Measurements from ENCODE around the gene SIPA1L3. TPM values are rescaled to one million over a fixed set of nuclear protein-coding genes. Genes with fewer than 3 reads are reported as not detected.

The SIPA1L3 gene
- total and polyA plus RNA-seq, 2 of the 13 experiments (the other 11 are each of a cell fraction or from before 2014, with no cell fraction given), result 5.5 to 7.7 TPM

DNA sequence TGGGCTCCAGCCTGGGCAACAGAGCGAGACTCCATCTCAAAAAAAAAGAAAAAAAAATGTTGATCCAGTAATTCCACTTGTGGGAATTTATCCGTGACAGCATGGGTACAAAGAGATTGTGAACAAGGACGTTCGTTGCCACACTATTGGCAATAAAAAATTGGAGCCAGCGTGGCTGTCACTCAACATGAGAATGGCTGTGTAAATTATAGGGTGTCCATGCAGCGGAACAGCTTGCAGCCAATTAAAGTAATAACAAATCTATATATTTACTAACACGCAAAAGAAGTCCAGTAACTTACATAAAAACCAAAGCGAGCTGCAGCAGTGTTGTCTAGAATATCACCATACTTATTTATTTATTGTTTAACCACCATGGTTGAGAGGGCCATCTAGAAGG, 297.7 kb downstream of the SIPA1L3 start:
- Histone ChIP-seq H2AFZ (ENCODE audit: low read length) (no peak overlapping the region), H3K4me3 (replicated peaks in 1 of 3; ENCODE audit: insufficient read depth in 1 of 3, low read depth in 2 of 3, low read length in 3 of 3) (no peak overlapping the region), H4K20me1 (ENCODE audit: insufficient read depth, low read length) (no peaks in the 10 kb centered on the region), H3K4me1 (ENCODE audit: insufficient read depth, low read length) (no peaks in the 10 kb centered on the region), H3K27ac (ENCODE audit: extremely low read length, insufficient read depth, low read length) (no peak overlapping the region), H3K36me3 (replicated peaks in 1 of 2; ENCODE audit: control insufficient read depth in 1 of 2, insufficient read depth in 2 of 2, low read length in 2 of 2) (no peaks in the 10 kb centered on the region; a peak in 2 of 5 replicates), H3K9ac (ENCODE audit: insufficient read depth, low read depth, low read length) (no peak overlapping the region), H3K9me3 (ENCODE audit: low read length) (no peaks in the 10 kb centered on the region), H3K4me2 (ENCODE audit: low read depth, low read length) (no peak overlapping the region), H3K27me3 (ENCODE audit: control insufficient read depth in 1 of 2, insufficient read depth in 2 of 2, low read length in 2 of 2) (no peaks in the 10 kb centered on the region), H3K79me2 (ENCODE audit: insufficient read depth, low read length) (no peaks in the 10 kb centered on the region)
- ATAC-seq, result no peak
- ChIA-PET POLR2A (no interaction called here), CTCF (ENCODE audit: low intra/inter-chr PET ratio, low total read pairs) (no interaction called here)
- no peak for DNase-seq (ENCODE audit: low spot score)
- 98% methylated on average over 8 of the region's 8 CpGs for WGBS (ENCODE audit: low lambda C conversion rate)
- TF ChIP-seq ZNF598 (CRISPR knock-in tag; IDR thresholded peaks at IDR 0.05; ENCODE audit: borderline replicate concordance), result no peak
- no peak for TF ChIP-seq ZNF577 (CRISPR knock-in tag; IDR thresholded peaks at IDR 0.05; ENCODE audit: borderline replicate concordance, low read depth)
- TF ChIP-seq, protein P1, sequence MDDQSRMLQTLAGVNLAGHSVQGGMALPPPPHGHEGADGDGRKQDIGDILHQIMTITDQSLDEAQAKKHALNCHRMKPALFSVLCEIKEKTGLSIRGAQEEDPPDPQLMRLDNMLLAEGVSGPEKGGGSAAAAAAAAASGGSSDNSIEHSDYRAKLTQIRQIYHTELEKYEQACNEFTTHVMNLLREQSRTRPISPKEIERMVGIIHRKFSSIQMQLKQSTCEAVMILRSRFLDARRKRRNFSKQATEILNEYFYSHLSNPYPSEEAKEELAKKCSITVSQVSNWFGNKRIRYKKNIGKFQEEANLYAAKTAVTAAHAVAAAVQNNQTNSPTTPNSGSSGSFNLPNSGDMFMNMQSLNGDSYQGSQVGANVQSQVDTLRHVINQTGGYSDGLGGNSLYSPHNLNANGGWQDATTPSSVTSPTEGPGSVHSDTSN (CRISPR knock-in tag; IDR thresholded peaks at IDR 0.05; ENCODE audit: borderline replicate concordance), result no peak
- no peak for TF ChIP-seq SIN3A (IDR thresholded peaks at IDR 0.05; ENCODE audit: borderline replicate concordance, low read depth, low read length)
- no peak for TF ChIP-seq DNMT1 (CRISPR knock-in tag; IDR thresholded peaks at IDR 0.05)
- TF ChIP-seq HCFC1 (IDR thresholded peaks at IDR 0.05; ENCODE audit: low read depth, low read length), result no peak
- TF ChIP-seq, protein P2, sequence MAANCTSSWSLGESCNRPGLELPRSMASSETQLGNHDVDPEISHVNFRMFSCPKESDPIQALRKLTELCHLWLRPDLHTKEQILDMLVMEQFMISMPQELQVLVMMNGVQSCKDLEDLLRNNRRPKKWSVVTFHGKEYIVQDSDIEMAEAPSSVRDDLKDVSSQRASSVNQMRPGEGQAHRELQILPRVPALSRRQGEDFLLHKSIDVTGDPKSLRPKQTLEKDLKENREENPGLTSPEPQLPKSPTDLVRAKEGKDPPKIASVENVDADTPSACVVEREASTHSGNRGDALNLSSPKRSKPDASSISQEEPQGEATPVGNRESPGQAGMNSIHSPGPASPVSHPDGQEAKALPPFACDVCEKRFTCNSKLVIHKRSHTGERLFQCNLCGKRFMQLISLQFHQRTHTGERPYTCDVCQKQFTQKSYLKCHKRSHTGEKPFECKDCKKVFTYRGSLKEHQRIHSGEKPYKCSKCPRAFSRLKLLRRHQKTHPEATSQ (CRISPR knock-in tag; IDR thresholded peaks at IDR 0.05; ENCODE audit: borderline replicate concordance), result no peak
- TF ChIP-seq ZNF44 (CRISPR knock-in tag; IDR thresholded peaks at IDR 0.05), result no peak
- TF ChIP-seq, protein P3, sequence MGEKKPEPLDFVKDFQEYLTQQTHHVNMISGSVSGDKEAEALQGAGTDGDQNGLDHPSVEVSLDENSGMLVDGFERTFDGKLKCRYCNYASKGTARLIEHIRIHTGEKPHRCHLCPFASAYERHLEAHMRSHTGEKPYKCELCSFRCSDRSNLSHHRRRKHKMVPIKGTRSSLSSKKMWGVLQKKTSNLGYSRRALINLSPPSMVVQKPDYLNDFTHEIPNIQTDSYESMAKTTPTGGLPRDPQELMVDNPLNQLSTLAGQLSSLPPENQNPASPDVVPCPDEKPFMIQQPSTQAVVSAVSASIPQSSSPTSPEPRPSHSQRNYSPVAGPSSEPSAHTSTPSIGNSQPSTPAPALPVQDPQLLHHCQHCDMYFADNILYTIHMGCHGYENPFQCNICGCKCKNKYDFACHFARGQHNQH (CRISPR knock-in tag; IDR thresholded peaks at IDR 0.05), result no peak
- no peak for TF ChIP-seq KLF6 (CRISPR knock-in tag; IDR thresholded peaks at IDR 0.05)
- no peak for TF ChIP-seq ZNF781 (CRISPR knock-in tag; IDR thresholded peaks at IDR 0.05; ENCODE audit: borderline replicate concordance, not compliant biosample characterization)
- TF ChIP-seq ETV6 (CRISPR knock-in tag; conservative IDR thresholded peaks at IDR 0.05), result no peak
- TF ChIP-seq CENPT (CRISPR knock-in tag; IDR thresholded peaks at IDR 0.05; ENCODE audit: low read depth), result no peak
- TF ChIP-seq ZBTB3 (CRISPR knock-in tag; IDR thresholded peaks at IDR 0.05; ENCODE audit: borderline replicate concordance, low read depth), result no peak
- FAIRE-seq, result no peak
- in situ Hi-C loops (cut with HindIII; ENCODE audit: extremely low pct_ligation_motif_present, low pct_unique_long_range_greater_than_20kb) (no loop called here), intact Hi-C loops (cut with micrococcal nuclease; ENCODE audit: unreplicated experiment) (no loop called here)
- no TSS peak for BruUV-seq (replicated peaks)
